Erythroblast (primary cell): ENCODE measurements around the gene EFHB.

Experiments
- GATA1 ChIP-seq: IDR thresholded peaks from 2 replicates; pipeline ENCODE4 v1.6.1; 2011; ENCODE audit warnings: low read depth, mild to moderate bottlenecking, control low read depth, low read length, moderate library complexity
- POLR2A ChIP-seq: IDR thresholded peaks from 2 replicates; pipeline ENCODE4 v1.6.1; 2011; ENCODE audit warnings: mild to moderate bottlenecking, low read length

GRCh38 chr3:19877656-19878055 lies 56.4 kb downstream of the EFHB start:
- TF ChIP-seq POLR2A (no peak), GATA1 (no peak)
